K562 (cell line): ENCODE results near the gene PDZD8. TPM values are rescaled to one million over a fixed set of nuclear protein-coding genes. Genes with fewer than 3 reads are reported as not detected.

Experiments used
- ASH1L ChIP-seq: fragments of 450-650 bp; IDR thresholded peaks from 2 replicates; pipeline ENCODE4 v1.6.1; 2018; ENCODE audit warnings: borderline replicate concordance, mild to moderate bottlenecking, low read depth; ENCODE audit not compliant: partially characterized antibody
- HIVEP1 ChIP-seq: fragments of 250-450 bp; sonication (Bioruptor Pico); IDR thresholded peaks from 2 replicates; pipeline ENCODE4 v1.4.0; 2020; ENCODE audit warnings: mild to moderate bottlenecking
- NFE2 ChIP-seq: IDR thresholded peaks from 2 replicates; pipeline ENCODE4 v1.6.1; 2014; ENCODE audit warnings: antibody characterized with exemption, low read depth
- SMAD4 ChIP-seq: fragments of 250-450 bp; sonication (Bioruptor Pico); conservative IDR thresholded peaks from 2 replicates; pipeline ENCODE4 v1.8.0; 2021; ENCODE audit warnings: inconsistent platforms, mild to moderate bottlenecking, moderate library complexity
- TOE1 ChIP-seq, 2 experiments: fragments of 450-650 bp in 1 of 2; sonication (generic) in 1 of 2; formaldehyde crosslinking in 1 of 2; IDR thresholded peaks; 2 replicates each; pipeline versions ENCODE4 v1.7.1 to v1.8.0; 2016 to 2022; ENCODE audit warnings: borderline replicate concordance in 2 of 2, mild to moderate bottlenecking in 2 of 2, antibody characterized with exemption in 1 of 2, inconsistent platforms in 1 of 2, low read depth in 1 of 2, missing genetic modification reagents in 1 of 2, moderate library complexity in 1 of 2
- polyA plus RNA-seq, 8 experiments: library from polyadenylated mRNA; depleted of rRNA in 4 of 8; stranded (reverse) in 5 of 8; unstranded in 3 of 8; fragments of >200 nt; fragmentation: Nextera tagmentation in 2 of 8; fragmentation: Illumina TruSeq in 1 of 8; extraction: Ambion mirVana in 2 of 8; extraction: Trizol in 1 of 8; gene quantifications; 2 replicates each; pipeline versions ENCODE4 v1.2.1 to v1.2.3, GENCODE V29; 2011 to 2014; ENCODE audit warnings: inconsistent platforms in 1 of 8, missing spikeins in 1 of 8
- total RNA-seq, 7 experiments: library from RNA; depleted of rRNA in 6 of 7; stranded (reverse); fragments of >200 nt in 6 of 7; fragmentation: Illumina TruSeq in 2 of 7; extraction: Trizol in 2 of 7; gene quantifications; 2 replicates each; pipeline versions ENCODE4 v1.2.1 to v1.2.3, GENCODE V29; 2011 to 2021; ENCODE audit warnings: low replicate concordance in 1 of 7
- TF ChIP-seq, protein P1 (sequence below): sonication (generic); formaldehyde crosslinking; IDR thresholded peaks from 2 replicates; pipeline ENCODE4 v1.4.0; 2020; ENCODE audit warnings: mild to moderate bottlenecking, missing genetic modification reagents
- TF ChIP-seq, protein P2 (sequence below), 3 experiments: IDR thresholded peaks in 2 of 3; conservative IDR thresholded peaks in 1 of 3; 2 replicates each; pipeline ENCODE4 v1.5.1; 2011 to 2012; ENCODE audit warnings: low read length in 3 of 3, mild to moderate bottlenecking in 3 of 3, control low read depth in 2 of 3, improper control_type of control experiment in 1 of 3, inconsistent platforms in 1 of 3, low read depth in 1 of 3, mixed read lengths in 1 of 3, moderate library complexity in 1 of 3; ENCODE audit not compliant: insufficient read depth in 2 of 3
- TF ChIP-seq, protein P3 (sequence below), 2 experiments: IDR thresholded peaks in 1 of 2; conservative IDR thresholded peaks in 1 of 2; 2 replicates each; pipeline ENCODE4 v1.6.1; 2016; ENCODE audit warnings: low read depth in 2 of 2, mild to moderate bottlenecking in 1 of 2, missing compliant biosample characterization in 1 of 2, missing genetic modification characterization in 1 of 2, moderate library complexity in 1 of 2
- TF ChIP-seq, protein P4 (sequence below): fragments of 450-650 bp; formaldehyde crosslinking; IDR thresholded peaks from 2 replicates; pipeline ENCODE4 v1.4.0; 2020; ENCODE audit warnings: mild to moderate bottlenecking
- TF ChIP-seq, protein P5 (sequence below): sonication (generic); formaldehyde crosslinking; IDR thresholded peaks from 2 replicates; pipeline ENCODE4 v1.8.1; 2023; ENCODE audit warnings: mild to moderate bottlenecking, missing genetic modification reagents
- TF ChIP-seq, protein P6 (sequence below): IDR thresholded peaks from 2 replicates; pipeline ENCODE4 v1.6.1; 2011; ENCODE audit not compliant: insufficient read length; ENCODE audit errors: extremely low read depth

PDZD8 gene
- total and polyA plus RNA-seq, 9 of the 15 experiments (the other 6 are each of a cell fraction or from before 2014, with no cell fraction given) = 5.5 to 53.4 (median 36.8) TPM

DNA sequence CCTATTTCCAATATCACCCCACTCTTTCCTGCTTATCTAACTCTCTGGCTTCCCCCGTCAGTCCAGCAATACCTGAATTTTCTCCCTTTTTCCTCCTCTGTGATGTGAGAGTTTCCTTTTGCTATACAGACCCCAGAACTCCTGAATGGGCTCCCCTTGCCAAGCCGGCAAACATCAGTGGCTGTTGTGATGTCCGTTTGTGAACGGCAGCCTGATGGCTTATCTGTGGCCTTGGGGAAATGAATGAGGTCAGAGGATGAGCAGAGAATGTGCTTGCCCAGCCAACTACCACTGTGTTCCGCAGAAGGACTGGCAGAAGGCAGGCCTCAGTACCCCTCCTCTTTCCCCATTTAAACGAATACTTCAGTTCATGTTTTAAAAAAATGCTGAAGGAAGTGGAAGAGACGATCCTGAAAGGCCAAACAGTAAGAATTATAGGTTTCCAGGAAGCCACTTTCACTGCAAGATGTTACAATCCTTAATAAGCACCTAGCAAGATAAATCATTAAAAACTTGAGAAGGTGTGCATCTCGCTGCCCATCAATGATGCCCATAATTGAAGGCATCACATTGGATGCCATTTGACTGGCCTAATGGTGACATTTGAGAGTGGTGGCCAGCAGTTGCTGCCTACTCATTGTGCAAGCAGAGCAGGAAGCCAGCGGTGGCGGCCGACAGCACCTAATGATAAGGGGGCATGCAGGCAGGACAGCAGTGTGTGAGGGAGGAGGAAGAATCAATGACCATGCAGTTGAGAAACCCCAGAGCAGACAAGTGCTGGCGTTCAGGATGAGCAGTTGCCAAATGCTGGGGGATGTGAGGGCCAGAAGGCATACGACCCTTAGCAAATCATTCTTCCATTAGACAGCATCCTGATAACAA, 102.8 kb downstream of the PDZD8 start (continued):
- TF ChIP-seq, protein P1, sequence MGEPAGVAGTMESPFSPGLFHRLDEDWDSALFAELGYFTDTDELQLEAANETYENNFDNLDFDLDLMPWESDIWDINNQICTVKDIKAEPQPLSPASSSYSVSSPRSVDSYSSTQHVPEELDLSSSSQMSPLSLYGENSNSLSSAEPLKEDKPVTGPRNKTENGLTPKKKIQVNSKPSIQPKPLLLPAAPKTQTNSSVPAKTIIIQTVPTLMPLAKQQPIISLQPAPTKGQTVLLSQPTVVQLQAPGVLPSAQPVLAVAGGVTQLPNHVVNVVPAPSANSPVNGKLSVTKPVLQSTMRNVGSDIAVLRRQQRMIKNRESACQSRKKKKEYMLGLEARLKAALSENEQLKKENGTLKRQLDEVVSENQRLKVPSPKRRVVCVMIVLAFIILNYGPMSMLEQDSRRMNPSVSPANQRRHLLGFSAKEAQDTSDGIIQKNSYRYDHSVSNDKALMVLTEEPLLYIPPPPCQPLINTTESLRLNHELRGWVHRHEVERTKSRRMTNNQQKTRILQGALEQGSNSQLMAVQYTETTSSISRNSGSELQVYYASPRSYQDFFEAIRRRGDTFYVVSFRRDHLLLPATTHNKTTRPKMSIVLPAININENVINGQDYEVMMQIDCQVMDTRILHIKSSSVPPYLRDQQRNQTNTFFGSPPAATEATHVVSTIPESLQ (CRISPR knock-in tag) = no peak
- TF ChIP-seq, protein P2, sequence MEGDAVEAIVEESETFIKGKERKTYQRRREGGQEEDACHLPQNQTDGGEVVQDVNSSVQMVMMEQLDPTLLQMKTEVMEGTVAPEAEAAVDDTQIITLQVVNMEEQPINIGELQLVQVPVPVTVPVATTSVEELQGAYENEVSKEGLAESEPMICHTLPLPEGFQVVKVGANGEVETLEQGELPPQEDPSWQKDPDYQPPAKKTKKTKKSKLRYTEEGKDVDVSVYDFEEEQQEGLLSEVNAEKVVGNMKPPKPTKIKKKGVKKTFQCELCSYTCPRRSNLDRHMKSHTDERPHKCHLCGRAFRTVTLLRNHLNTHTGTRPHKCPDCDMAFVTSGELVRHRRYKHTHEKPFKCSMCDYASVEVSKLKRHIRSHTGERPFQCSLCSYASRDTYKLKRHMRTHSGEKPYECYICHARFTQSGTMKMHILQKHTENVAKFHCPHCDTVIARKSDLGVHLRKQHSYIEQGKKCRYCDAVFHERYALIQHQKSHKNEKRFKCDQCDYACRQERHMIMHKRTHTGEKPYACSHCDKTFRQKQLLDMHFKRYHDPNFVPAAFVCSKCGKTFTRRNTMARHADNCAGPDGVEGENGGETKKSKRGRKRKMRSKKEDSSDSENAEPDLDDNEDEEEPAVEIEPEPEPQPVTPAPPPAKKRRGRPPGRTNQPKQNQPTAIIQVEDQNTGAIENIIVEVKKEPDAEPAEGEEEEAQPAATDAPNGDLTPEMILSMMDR (IDR thresholded peaks at IDR 0.05 in 2 of 3, conservative IDR thresholded peaks at IDR 0.05 in 1 of 3; ENCODE audit: insufficient read depth in 2 of 3, low read depth in 1 of 3, low read length in 3 of 3) = no peak
- TF ChIP-seq, protein P3, sequence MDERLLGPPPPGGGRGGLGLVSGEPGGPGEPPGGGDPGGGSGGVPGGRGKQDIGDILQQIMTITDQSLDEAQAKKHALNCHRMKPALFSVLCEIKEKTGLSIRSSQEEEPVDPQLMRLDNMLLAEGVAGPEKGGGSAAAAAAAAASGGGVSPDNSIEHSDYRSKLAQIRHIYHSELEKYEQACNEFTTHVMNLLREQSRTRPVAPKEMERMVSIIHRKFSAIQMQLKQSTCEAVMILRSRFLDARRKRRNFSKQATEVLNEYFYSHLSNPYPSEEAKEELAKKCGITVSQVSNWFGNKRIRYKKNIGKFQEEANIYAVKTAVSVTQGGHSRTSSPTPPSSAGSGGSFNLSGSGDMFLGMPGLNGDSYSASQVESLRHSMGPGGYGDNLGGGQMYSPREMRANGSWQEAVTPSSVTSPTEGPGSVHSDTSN (CRISPR knock-in tag; IDR thresholded peaks at IDR 0.05; ENCODE audit: low read depth) = no peak
- TF ChIP-seq, protein P3 (tag; conservative IDR thresholded peaks at IDR 0.05; ENCODE audit: low read depth) = no peak
- TF ChIP-seq NFE2 (peak; percentile 80), SMAD4 (CRISPR knock-in tag) (no peak), HIVEP1 (CRISPR knock-in tag) (no peak), TOE1 (IDR thresholded peaks at IDR 0.05; ENCODE audit: borderline replicate concordance) (no peak), TOE1 (CRISPR knock-in tag; IDR thresholded peaks at IDR 0.05; ENCODE audit: borderline replicate concordance, low read depth) (no peak), ASH1L (no peak)
- TF ChIP-seq, protein P4, sequence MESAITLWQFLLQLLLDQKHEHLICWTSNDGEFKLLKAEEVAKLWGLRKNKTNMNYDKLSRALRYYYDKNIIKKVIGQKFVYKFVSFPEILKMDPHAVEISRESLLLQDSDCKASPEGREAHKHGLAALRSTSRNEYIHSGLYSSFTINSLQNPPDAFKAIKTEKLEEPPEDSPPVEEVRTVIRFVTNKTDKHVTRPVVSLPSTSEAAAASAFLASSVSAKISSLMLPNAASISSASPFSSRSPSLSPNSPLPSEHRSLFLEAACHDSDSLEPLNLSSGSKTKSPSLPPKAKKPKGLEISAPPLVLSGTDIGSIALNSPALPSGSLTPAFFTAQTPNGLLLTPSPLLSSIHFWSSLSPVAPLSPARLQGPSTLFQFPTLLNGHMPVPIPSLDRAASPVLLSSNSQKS = no peak
- TF ChIP-seq, protein P5, sequence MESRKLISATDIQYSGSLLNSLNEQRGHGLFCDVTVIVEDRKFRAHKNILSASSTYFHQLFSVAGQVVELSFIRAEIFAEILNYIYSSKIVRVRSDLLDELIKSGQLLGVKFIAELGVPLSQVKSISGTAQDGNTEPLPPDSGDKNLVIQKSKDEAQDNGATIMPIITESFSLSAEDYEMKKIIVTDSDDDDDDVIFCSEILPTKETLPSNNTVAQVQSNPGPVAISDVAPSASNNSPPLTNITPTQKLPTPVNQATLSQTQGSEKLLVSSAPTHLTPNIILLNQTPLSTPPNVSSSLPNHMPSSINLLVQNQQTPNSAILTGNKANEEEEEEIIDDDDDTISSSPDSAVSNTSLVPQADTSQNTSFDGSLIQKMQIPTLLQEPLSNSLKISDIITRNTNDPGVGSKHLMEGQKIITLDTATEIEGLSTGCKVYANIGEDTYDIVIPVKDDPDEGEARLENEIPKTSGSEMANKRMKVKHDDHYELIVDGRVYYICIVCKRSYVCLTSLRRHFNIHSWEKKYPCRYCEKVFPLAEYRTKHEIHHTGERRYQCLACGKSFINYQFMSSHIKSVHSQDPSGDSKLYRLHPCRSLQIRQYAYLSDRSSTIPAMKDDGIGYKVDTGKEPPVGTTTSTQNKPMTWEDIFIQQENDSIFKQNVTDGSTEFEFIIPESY (CRISPR knock-in tag) = no peak
- TF ChIP-seq, protein P6, sequence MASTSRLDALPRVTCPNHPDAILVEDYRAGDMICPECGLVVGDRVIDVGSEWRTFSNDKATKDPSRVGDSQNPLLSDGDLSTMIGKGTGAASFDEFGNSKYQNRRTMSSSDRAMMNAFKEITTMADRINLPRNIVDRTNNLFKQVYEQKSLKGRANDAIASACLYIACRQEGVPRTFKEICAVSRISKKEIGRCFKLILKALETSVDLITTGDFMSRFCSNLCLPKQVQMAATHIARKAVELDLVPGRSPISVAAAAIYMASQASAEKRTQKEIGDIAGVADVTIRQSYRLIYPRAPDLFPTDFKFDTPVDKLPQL = no peak
